UCSD-AML1 (cell line): Measurements from ENCODE around the gene SPRR2B.
"Not testable (repeated sequence)": the region's sequence is repeated elsewhere in the genome, so short reads cannot be mapped to it uniquely, and the experiment has no call there.

Experiments used
- DNase-seq: peaks from one replicate; lab custom pipeline; 2025; ENCODE audit not compliant: unreplicated experiment; lab: John Stamatoyannopoulos, UW

Gene SPRR2B

DNA sequence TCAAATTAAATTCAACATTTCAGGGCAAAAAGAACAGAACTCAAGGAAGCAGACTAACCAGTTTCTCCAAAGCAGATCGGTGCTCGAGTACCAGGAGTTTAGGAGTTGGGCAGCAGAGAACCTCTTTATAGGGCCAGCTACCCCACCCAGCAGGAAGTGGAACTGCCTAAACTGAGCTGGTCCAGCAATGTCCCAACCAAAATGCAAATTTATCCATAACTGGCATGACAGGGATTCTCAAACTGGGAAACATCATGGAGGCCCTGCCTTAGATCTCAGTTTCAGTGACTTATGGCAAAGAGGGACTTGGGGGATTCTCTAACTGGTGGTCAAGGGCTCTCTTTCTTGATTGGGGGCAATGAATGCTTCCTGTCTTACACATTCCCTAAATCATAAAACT lies at the start of gene SPRR2B:
SPRR2B (minus strand) TSS at position 101 of the 400 bp plus-strand sequence. CDS start 772 bp downstream, outside the sequence.
- no peak for DNase-seq

DNA sequence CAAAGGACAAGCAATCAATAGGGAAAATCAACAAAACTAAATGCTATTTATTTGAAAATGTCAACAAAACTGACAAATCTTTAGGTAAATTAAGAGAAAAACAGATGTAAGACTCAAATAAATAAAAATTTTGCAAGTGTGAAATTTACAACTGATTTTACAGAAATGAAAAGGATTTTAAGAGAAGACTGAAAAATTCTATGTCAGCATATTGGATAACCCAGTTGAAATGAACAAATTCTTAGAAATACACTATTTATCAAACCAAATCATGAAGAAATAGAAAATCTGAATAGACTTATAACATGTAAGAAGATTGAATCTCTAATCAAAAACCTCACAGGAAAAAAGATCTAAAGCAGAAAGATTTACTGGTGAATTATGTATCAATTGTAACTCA lies 49.5 kb upstream of the SPRR2B start:
- DNase-seq, result no peak

DNA sequence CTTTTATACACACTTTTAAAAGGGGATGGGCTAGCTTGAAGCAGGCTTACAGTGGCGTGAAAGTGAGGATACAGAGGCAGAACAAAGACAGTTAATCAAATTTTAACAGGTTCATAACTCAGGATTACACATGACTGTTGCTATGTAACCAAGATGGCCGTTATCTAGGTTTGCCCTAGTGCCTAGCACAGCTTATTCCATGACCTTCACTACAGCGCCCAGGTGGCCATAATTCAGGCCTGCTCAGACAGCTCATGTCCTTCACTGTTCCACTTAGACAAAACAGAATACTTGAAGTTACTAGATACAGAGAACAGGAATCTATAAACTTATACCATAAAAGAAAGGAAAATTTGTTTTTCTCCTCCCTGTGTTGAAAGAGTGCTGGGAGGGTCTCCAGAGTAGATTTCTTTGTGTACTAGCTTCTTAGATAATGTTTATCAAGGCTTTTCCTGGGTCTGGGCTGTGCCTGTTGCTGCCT lies 48.1 kb upstream of the SPRR2B start:
- no peak for DNase-seq

DNA sequence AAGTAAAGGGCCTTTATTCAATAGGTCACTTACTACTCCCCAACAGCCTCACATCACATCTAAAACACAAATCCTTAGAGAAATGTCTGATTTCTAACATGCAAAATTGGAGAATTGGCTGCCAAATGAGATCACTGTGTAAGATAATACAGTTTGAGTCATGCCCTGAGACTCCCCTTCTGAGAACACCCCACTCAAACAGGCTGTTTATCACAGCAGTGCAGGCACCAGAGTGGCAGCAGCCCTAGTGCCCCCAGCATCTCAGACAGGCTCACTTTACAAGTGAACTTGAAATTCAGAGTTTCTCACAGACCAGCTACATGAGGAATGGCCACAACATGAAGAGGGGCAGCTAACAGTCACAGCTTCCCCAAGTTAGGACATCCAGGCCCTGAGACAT lies 43.9 kb upstream of the SPRR2B start:
- not testable (repeated sequence) for DNase-seq

DNA sequence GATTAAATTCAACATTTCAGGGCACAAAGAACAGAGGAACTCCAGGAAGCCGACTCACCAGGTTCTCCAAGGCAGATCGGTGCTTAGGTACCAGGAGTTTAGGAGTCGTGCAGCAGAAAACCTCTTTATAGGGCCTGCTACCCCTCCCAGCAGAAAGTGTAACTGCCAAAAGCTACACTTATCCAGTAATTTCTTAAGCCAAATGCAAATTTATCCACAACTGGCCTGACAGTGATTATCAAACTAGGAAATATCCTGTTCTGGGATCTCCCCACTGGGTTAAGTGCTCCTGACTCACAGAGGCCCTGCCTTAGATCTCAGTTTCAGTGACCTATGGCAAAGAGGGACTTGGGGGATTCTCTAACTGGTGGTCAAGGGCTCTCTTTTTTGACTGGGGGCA lies 42.0 kb upstream of the SPRR2B start, which contains the start of gene SPRR2F:
SPRR2F (minus strand) TSS at position 101 of the 400 bp plus-strand sequence. CDS start 783 bp downstream, outside the sequence.
- DNase-seq, result no peak

DNA sequence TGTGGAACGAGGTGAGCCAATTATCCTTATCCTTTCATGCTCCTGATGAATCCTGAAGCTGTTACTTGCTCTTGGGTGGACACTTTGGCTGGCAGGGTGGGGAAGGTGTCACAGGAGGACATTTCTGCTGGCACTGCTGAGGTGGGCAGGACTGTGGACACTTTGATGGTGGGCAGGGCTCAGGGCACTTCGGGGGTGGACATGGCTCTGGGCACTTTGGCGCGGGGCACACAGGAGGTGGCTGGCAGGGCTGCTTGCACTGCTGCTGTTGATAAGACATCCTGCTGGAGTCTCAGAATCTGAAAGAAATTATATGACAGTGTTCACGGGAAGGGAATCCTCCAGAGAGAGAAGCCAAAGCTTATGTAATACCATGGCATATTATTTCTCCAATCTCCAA lies 41.0 kb upstream of the SPRR2B start:
- DNase-seq, result not testable (repeated sequence)

DNA sequence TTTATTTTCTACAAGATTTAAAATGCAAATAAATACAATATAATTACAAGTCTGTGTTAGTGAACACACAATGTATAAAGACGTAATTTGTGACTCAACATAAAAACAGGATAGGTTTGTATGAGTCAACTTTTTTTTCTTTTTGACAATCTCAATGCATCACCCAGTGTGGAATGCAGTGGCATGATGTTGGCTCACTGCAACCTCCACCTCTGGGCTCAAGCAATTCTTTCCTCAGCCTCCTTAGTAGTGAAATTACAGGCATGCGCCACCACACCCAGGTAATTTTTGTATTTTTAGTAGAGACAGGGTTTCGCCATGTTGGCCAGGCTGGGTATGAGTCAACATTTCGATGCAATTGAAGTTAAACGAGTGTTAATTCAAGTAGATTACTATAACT lies 28.8 kb upstream of the SPRR2B start:
- no peak for DNase-seq

DNA sequence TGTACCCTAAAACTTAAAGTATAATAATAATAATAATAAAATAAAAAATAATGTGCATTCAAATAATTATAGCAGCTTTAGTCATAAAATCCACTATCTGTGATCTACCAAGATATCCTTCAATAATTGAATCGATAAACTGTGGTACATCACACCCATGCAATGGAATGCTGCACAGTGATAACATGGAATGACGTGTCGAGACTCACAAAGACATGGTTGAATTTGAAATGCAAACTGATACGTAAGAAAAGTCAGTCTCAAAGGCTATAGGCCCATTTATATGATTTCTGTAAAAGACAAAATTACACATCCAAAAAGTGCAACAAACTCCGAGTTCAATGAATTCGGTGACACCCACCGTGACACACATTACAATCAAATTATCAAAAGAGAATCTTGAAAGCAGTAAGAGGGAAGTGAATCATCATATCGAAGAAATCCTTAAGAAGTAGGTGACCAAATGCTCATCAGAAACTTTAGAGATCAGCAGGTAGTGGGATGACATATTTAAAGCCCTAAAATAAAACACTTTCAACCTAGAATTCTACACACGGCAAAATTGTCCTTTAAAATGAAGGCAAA lies 28.1 kb upstream of the SPRR2B start:
- DNase-seq, result no peak

DNA sequence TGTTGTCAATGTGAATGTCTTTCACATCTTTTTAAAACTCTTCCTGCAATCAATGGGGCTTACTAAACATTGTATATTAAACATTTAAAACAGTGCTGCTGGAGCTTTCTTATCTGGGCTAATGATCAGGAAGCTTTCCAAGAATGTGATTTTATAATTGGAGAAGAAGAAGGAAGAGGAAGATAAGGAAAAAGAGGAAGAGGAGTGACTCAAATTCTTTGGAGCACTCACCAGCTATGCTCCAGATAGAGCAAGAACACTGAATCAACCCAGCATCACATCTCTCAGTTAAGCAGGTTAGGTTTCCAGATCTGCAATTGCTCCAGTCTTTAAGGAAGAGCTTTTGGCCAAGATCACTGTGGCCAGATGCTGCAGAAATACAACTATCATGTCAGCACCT lies 24.4 kb upstream of the SPRR2B start:
- no peak for DNase-seq

DNA sequence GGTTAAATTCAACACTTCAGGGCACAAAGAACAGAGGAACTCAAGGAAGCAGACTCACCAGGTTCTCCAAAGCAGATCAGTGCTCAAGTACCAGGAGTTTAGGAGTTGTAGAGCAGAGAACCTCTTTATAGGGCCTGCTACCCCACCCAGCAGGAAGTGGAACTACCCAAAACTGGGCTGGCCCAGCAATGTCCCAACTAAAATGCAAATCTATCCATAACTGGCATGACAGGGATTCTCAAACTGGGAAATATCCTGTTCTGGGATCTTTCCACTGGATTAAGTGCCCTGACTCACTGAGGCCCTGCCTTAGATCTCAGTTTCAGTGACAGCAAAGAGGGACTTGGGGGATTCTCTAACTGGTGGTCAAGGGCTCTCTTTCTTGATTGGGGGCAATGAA lies 23.0 kb upstream of the SPRR2B start, which contains the start of gene SPRR2E:
SPRR2E (minus strand) TSS at position 101 of the 400 bp plus-strand sequence. CDS start 775 bp downstream, outside the sequence.
- DNase-seq, result no peak

DNA sequence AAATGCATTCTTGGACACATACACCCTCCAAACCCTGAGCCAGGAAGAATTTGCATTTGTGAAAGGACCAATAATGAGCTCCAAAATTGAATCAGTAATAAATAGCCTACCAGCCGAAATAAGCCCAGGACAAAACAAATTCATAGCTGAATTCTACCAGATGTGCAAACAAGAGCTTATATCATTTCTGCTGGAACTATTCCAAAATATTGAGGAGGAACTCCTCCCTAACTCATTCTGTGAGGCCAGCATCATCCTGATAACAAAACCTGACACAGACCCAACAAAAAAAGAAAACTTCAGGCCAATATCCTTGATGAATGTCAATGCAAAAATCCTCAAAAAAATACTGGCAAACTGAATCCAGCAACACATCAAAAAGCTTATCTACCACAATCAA lies 16.2 kb upstream of the SPRR2B start:
- DNase-seq, result no peak

DNA sequence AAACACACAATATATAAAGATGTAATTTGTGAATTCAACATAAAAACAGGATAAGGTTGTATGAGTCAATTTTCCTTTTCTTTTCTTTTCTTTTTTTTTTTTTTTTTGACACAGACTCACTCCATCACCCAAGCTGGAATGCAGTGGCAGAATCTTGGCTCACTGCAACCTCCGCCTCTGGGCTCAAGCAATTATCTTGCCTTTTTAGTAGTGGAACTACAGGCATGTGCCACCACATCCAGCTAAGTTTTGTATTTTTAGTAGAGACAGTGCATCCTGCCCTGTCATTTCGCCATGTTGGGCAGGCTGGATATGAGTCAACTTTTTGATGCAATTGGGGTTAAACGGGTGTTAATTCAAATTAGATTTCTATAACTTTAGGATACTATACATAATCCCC lies 10.3 kb upstream of the SPRR2B start:
- DNase-seq, result no peak

DNA sequence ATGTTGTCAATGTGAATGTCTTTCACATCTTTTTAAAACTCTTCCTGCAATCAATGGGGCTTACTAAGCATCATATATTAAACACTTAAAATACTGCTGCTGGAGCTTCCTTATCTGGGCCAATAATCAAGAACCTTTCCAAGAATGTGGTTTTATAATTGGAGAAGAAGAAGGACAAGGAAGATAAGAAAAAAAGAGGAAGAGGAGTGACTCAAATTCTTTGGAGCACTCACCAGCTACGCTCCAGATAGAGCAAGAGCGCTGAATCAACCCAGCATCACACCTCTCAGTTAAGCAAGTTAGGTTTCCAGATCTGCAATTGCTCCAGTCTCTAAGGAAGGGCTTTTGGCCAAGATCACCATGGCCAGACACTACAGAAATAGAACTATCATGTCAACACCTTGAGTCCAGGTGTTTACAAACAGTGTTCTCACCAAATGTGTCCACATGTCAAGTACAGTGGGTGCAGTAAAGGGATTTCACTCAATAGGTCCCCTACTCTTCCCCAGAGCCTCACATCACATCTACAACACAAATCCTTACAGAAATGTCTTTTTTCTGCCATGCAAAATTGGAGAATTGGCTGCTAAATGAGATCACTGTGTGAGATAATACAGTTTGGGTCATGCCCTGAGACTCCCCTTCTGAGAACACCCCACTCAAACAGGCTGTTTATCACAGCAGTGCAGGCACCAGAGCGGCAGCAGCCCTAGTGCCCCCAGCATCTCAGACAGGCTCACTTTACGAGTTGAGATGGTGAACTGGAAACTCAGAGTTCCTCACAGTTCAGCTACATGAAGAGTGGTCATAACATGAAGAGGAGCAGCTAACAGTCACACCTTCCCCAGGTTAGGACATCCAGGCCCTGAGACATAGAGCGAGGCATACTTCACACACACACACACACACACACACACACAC lies 1.7 kb upstream of the SPRR2B start:
- no peak for DNase-seq

DNA sequence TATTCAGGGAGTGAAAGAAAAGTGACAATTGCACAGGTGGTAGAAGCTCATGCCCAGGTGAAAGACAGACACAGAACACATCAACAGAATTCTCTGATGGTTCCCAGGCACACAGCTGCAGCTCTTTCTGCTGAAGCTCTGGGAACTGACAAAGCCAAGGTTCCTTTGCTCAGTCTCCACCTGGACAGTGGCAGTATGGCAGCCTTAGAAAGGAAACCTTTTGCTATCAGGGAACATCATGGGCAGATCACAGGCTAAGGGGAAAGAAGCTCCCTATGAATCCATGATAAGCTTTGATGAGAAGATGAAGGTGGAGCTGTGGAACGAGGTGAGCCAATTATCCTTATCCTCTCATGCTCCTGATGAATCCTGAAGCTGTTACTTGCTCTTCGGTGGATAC lies 1.2 kb downstream of the SPRR2B start:
- no peak for DNase-seq

DNA sequence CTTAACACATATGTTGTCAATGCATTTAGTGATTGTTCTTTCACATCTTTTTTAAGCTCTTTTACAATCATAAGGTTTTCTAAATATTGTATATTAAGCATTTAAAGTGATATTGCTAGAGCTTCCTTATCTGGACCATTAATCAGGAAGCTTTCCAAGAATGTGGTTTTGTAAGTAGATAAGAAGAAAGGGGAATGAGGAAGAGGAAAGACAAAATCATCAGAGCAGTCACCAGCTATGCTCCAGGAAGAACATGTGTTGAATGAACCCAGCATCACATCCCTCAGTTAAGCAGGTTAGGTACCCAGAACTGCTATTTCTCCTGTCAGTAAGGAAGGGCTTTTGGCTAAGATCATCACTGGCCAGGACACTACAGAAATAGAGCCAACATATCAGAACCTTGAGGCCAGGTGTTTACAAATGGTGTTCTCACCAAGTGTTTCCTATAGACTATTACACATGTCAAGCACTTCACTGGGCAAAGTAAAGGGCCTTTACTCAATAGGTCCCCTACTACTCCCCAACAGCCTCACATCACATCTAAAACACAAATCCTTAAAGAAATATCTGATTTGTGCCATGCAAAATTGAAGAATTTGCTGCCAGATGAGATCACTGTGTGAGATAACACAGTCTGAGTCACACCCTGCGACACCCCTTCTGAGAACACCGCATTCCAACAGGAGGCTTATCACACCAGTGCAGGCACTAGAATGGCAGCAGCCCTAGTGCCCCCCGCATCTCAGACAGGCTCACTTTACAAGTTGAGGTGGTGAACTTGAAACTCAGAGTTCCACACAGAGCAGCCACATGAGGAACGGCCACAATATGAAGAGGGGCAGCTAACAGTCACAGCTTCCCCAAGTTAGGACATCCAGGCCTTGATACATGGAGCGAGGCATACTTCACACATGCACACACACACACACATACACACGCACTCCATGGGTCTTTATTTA lies 12.3 kb downstream of the SPRR2B start:
- DNase-seq, result no peak

DNA sequence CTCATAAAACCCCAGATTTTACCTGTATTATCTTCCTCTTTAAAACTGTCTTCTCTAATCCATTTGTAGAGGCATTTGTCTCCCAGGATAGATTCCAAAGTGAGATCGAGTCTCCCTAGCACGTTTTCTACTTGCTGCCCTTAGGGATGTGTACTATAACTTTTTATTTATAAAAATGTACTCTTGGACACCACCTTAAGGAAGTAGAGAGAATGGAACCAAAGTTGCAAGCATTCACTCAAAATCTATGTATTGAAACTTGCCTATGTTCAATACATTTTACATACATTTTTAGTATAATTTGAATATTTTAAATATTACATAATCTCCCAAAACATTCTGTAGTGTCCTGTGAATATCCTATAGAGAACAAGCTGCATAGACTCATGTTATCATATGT lies 13.3 kb downstream of the SPRR2B start:
- no peak for DNase-seq

DNA sequence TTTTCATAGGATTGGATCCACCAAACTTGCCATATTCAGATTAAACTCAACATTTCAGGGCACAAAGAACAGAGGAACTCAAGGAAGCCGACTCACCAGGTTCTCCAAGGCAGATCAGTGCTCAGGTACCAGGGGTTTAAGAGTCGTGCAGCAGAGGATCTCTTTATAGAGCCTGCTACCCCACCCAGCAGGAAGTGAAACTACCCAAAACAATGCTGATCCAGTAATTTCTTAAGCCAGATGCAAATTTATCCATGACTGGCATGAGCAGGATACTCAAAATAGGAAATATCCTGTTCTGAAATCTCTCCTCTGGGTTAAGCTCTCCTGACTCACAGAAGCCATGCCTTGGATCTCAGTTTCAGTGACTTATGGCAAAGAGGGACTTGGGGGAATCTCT lies 14.0 kb downstream of the SPRR2B start, which contains the start of gene SPRR2A:
SPRR2A (minus strand) TSS at position 138 of the 400 bp plus-strand sequence. CDS start 777 bp downstream, outside the sequence.
- DNase-seq, result no peak

DNA sequence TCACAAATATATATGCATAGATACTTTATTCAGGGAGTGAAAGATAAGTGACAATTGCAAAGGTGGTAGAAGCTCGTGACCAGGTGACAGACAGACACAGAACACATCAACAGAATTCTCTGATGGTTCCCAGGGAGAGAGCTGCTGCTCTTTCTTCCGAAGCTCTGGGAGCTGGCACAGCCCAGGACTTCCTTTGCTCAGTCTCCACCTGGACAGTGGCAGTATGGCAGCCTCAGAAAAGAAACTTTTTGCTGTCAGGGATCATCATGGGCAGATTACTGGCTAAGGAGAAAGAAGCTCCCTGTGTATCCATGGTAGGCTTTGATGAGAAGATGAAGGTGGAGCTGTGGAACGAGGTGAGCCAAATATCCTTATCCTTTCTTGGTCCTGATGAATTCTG lies 15.3 kb downstream of the SPRR2B start:
- not testable (repeated sequence) for DNase-seq

DNA sequence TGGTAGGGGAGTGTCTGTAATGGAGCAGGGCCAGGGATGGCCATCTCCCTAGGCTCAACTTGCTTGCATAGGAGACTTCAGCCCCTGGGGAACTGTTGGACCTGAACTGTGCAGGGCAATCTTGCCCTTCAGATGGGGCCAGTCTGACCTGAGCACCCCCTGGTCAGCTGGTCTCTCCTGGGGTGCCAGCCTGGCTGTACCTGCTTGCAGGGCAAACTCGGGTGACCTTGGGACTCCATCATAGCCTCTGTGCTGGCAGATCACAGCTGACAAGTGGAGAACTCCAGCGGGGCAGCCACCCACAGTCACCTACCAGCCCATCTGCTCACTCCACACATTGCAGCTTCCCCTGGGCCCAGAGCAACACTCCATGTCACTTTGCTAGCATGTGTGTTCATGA lies 22.2 kb downstream of the SPRR2B start:
- DNase-seq, result no peak

DNA sequence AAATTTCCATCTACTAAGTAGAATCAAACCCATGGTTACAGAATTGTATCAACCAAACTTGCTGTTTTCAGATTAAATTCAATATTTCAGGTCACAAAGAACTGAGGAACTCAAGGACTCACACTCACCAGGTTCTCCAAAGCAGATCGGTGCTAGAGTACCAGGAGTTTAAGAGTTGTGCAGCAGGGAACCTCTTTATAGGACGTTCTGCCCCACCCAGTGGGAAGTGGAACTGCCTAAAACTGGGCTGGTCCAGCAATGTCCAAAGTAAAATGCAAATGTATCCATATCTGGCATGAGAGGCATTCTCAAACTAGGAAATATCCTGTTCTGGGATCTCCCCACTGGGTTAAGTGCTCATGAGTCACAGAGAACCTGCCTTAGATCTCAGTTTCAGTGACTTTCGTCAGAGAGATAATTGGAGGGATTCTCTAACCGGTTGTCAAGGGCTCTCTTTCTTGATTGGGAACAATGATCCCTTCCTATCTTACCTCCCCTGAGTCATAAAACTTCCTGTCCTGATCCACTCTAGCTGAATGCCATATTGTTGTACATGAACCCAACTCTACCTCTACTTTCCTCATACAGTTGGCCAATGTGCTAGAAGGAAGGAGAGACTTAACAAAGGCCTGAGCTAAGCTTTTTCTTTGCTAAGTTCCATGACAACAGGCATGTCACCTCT lies 30.3 kb downstream of the SPRR2B start, which contains the start of gene SPRR2D:
SPRR2D (minus strand) TSS at position 171 of the 682 bp plus-strand sequence. CDS start 774 bp downstream, outside the sequence.
- DNase-seq, result no peak
